Breast epithelium (tissue), 4 donors: Measurements from ENCODE around the gene WNT4. TPM values are rescaled to one million over a fixed set of nuclear protein-coding genes. Genes with fewer than 3 reads are reported as not detected.
A peak's percentile ranks its signal among the peaks of the same experiment; 100 is the strongest.

Experiments
- DNase-seq, 2 donors: peaks; one replicate each; pipeline ENCODE4 v3.0.0-alpha.2; 2019; ENCODE audit warnings: low spot score in 2 of 2
- H3K27ac ChIP-seq, 2 donors: fragments of 200-600 bp; sonication (generic) in 1 of 2; one replicate each; pipeline ENCODE4 v1.5.1; 2016 to 2019; ENCODE audit warnings: mild to moderate bottlenecking in 1 of 2
- H3K27me3 ChIP-seq, 2 donors: fragments of 200-600 bp; sonication (generic) in 1 of 2; one replicate each; pipeline versions ENCODE4 v1.5.1 to v1.6.0; 2017 to 2019; ENCODE audit warnings: control low read depth in 1 of 2, mild to moderate bottlenecking in 1 of 2
- H3K36me3 ChIP-seq: fragments of 200-600 bp; one replicate; pipeline ENCODE4 v1.5.1; 2019
- H3K4me1 ChIP-seq, 2 donors: fragments of 200-600 bp; sonication (generic); one replicate each; pipeline ENCODE4 v1.5.1; 2016 to 2019; ENCODE audit warnings: control low read depth in 1 of 2
- H3K4me3 ChIP-seq, 3 donors: fragments of 200-600 bp; sonication (generic); 1 replicate in 2 of 3; 2 replicates in 1 of 3; pipeline ENCODE4 v1.5.1; 2016 to 2019; ENCODE audit warnings: mild to moderate bottlenecking in 3 of 3, moderate library complexity in 2 of 3
- H3K9me3 ChIP-seq, 2 donors: fragments of 200-600 bp; sonication (generic) in 1 of 2; one replicate each; pipeline ENCODE4 v1.5.1; 2016 to 2019; ENCODE audit warnings: control low read depth in 1 of 2
- POLR2A ChIP-seq: fragments of 450-650 bp; IDR thresholded peaks from one replicate; pipeline ENCODE4 v1.6.1; 2016; ENCODE audit warnings: antibody characterized with exemption, mild to moderate bottlenecking, moderate library complexity
- POLR2AphosphoS5 ChIP-seq, 3 donors: sonication (generic); formaldehyde crosslinking; IDR thresholded peaks; one replicate each; pipeline ENCODE4 v1.6.1; 2017; ENCODE audit warnings: antibody characterized with exemption in 3 of 3
- intact Hi-C: fragments of 100-400 bp; cut with DNase I; formaldehyde crosslinking; loops from one replicate; pipeline ENCODE4 v1.15.1; 2023; ENCODE audit warnings: low total_unique reads
- total RNA-seq, 3 donors: library from RNA; depleted of rRNA; stranded (reverse); fragments of >200 nt; gene quantifications; one replicate each; pipeline ENCODE4 v1.1.0, GENCODE V29; 2016
- TF ChIP-seq, protein P1 (sequence below), 3 donors: fragments of 450-650 bp; IDR thresholded peaks; one replicate each; pipeline ENCODE4 v1.5.1; 2016 to 2017; ENCODE audit warnings: antibody characterized with exemption in 3 of 3, mild to moderate bottlenecking in 3 of 3, moderate library complexity in 3 of 3

WNT4 gene
- total RNA-seq, 3 donors from 2014 or later: 1.6 to 3.1 TPM; not detected in 1

DNA sequence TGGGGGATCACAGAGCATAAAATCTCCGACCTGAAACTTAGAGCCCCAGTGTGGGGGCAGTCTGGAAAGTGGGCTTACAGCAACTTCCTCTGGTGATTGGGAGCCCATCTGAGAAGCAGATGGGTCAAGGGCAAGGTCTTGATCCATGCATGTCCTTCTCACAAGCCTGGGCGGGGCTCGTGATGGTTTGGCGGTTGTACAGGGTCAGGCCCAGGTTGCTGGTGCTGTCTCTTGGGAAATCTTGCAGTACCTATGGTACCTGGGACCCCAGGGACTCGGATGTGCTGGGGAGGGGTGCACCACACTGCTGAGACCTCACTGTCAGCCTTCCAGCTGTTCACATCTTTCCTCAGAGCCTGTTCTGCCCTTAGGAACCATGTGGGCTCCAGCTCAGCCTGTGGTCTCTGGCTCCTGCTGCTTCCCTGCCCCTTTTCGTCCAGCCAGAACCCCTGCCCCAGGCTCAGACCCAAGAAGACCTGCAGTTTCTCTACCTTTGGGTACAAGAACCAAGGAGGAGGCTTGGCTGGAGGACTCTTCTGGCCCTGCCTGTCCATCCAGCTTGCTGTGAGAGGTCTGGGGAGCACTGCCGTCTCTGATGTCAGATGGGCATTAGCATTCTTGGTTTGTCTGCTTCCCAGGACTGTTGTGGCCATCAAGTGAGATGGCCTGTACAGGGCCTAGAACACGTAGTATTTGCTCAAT lies 24.5 kb downstream of the WNT4 start:
- peaks cover 10 to 11% of the 10 kb centered on the region in 2 donors for H3K4me1 ChIP-seq
- no peak overlapping the region for H3K27ac ChIP-seq
- no peaks in the 10 kb centered on the region for H3K27me3 ChIP-seq
- TF ChIP-seq, protein P1, sequence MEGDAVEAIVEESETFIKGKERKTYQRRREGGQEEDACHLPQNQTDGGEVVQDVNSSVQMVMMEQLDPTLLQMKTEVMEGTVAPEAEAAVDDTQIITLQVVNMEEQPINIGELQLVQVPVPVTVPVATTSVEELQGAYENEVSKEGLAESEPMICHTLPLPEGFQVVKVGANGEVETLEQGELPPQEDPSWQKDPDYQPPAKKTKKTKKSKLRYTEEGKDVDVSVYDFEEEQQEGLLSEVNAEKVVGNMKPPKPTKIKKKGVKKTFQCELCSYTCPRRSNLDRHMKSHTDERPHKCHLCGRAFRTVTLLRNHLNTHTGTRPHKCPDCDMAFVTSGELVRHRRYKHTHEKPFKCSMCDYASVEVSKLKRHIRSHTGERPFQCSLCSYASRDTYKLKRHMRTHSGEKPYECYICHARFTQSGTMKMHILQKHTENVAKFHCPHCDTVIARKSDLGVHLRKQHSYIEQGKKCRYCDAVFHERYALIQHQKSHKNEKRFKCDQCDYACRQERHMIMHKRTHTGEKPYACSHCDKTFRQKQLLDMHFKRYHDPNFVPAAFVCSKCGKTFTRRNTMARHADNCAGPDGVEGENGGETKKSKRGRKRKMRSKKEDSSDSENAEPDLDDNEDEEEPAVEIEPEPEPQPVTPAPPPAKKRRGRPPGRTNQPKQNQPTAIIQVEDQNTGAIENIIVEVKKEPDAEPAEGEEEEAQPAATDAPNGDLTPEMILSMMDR (IDR thresholded peaks at IDR 0.05): no peak
- TF ChIP-seq POLR2AphosphoS5 (IDR thresholded peaks at IDR 0.05) (no peak), POLR2A (no peak)
- H3K4me3 ChIP-seq: no peak overlapping the region
- intact Hi-C loops: loop anchor here (10.0 kb wide), 1 partner anchor 306 kb away; no protein-coding TSS in a partner anchor
- H3K9me3 ChIP-seq: no peaks in the 10 kb centered on the region
- H3K36me3 ChIP-seq: no peaks in the 10 kb centered on the region
- DNase-seq: no peak

DNA sequence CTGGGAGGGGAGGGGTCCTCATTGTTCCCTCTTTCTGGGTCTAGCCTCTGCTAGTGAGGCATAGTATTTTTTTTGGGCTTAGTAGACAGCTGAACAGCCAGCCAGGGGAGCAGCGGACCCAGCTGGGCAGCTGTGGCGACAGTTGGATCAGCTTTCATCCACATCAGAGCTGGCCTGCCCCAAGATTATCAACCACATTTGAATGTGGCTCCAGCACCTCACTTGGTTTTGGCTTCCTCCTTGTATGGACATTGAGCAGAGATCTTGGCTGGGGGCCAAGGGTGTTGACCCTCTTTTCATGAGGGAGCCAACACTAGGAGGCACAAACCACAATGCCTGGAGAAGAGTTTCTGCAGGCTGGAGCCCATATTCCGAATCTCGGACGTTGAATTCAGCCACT lies 25.0 kb downstream of the WNT4 start:
- H3K27ac ChIP-seq: peak overlapping the region in 1 of 2 donors; percentile 13
- DNase-seq: no peak
- H3K4me3 ChIP-seq: no peak overlapping the region
- H3K27me3 ChIP-seq: no peaks in the 10 kb centered on the region
- no peaks in the 10 kb centered on the region for H3K9me3 ChIP-seq
- peaks cover 9 to 11% of the 10 kb centered on the region in 2 donors for H3K4me1 ChIP-seq
- no peaks in the 10 kb centered on the region for H3K36me3 ChIP-seq
- TF ChIP-seq POLR2AphosphoS5 (IDR thresholded peaks at IDR 0.05): no peak
- TF ChIP-seq, protein P1 (IDR thresholded peaks at IDR 0.05): no peak
- TF ChIP-seq POLR2A: no peak
- intact Hi-C loops: loop anchor here (10.0 kb wide), 1 partner anchor 307 kb away; no protein-coding TSS in a partner anchor

DNA sequence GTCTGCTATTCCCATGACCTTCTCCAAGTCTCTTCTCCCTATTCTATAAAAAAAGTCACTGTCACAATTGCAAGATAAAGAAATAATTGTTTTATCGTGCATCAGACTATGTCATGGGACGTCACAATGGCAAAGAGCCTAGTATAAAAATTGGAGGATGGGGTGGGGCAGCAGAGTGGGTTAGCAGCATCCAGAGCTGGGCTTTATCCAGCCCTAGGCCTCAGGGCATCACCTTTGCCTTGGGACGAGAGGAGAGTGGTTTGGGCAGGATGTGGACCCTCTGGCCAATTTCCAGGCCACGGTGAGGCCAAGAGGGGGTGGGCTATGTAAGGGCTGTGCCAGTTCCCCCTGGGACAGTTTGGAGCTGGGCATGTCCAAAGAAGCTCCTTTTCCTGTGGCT lies 25.7 kb downstream of the WNT4 start:
- TF ChIP-seq POLR2AphosphoS5 (IDR thresholded peaks at IDR 0.05): no peak
- TF ChIP-seq, protein P1 (IDR thresholded peaks at IDR 0.05): no peak
- no peak for TF ChIP-seq POLR2A
- DNase-seq: no peak
- no peaks in the 10 kb centered on the region for H3K36me3 ChIP-seq
- H3K4me1 ChIP-seq: peaks cover 6 to 11% of the 10 kb centered on the region in 2 donors
- intact Hi-C loops: loop anchor here (10.0 kb wide), 1 partner anchor 308 kb away; no protein-coding TSS in a partner anchor
- H3K27me3 ChIP-seq: no peaks in the 10 kb centered on the region
- no peak overlapping the region for H3K4me3 ChIP-seq
- peak overlapping the region in 1 of 2 donors; percentile 13 for H3K27ac ChIP-seq
- no peaks in the 10 kb centered on the region for H3K9me3 ChIP-seq

DNA sequence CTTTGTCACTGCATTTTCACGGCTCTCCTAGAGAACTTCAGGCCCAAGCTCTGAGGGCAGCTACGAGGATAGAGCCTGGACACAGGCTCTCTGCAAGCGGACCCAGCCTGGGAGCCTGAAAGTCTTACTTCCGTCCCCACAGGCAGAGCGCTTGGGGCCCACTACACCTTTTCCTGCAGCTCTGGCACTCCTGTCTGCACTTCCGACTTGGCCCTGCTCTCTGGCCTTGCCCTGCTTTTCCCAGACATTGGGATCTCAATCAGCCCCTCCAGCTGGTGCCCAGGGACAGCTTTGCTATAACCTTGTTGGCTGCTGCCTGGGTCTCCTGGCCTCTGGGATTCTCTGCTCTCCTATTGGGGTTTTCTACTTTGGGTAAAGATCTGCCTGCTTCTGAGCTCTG lies 27.6 kb downstream of the WNT4 start:
- H3K9me3 ChIP-seq: no peaks in the 10 kb centered on the region
- no peak overlapping the region for H3K27ac ChIP-seq
- intact Hi-C loops: loop anchor here (10.0 kb wide), 1 partner anchor 310 kb away; no protein-coding TSS in a partner anchor
- peaks cover 6 to 11% of the 10 kb centered on the region in 2 donors for H3K4me1 ChIP-seq
- H3K4me3 ChIP-seq: no peak overlapping the region
- TF ChIP-seq POLR2AphosphoS5 (IDR thresholded peaks at IDR 0.05): no peak
- TF ChIP-seq POLR2A: no peak
- TF ChIP-seq, protein P1 (IDR thresholded peaks at IDR 0.05): no peak
- no peaks in the 10 kb centered on the region for H3K36me3 ChIP-seq
- no peak for DNase-seq
- no peaks in the 10 kb centered on the region for H3K27me3 ChIP-seq
